GM04503 (cell line): Measurements from ENCODE around the gene VWA5B1.
"Not testable (repeated sequence)": the region's sequence is repeated elsewhere in the genome, so short reads cannot be mapped to it uniquely, and the experiment has no call there.

Experiments
- DNase-seq: peaks from one replicate; pipeline ENCODE4 v3.0.0-alpha.2; 2012; ENCODE audit warnings: low read depth

VWA5B1 gene

DNA sequence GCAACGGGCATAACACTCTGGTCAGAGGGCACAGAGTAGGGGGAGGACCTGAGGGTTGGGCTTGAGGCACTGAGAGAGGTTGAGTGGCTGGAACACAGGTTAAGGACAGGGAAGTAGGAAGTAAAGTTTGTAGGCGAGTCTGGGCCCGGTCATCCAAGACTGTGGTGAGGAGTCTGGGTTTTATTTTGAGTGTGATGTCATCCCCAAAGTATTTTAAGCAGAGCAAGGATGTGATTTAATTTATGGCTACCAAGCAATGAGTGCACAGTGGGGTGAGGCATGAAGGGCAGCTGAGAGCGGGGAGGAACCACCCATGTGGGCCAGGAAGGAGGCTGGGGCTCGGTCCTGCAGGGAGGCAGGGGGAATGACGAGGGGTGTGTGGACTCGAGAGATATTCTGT is 11.2 kb upstream of the VWA5B1 start:
- DNase-seq = peak; percentile 17

DNA sequence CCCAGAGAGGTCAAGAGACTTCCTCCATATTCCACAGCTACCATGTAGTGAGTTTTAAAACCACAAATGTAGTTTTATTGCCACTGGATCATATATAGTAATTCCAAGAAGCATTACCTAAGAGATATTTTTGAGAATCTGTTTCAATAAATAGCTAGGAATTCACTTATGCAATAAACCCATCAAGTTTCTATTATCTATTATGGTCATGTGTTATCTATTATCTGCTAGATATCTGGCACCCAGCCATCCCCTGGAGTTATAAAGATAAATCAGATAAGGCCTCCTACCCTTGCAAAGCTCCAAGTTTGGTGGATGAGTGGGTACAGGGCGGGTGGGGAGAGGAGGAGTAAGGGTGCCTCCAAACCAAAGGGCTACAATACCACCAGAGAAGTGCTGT is 10.3 kb upstream of the VWA5B1 start:
- DNase-seq = no peak

DNA sequence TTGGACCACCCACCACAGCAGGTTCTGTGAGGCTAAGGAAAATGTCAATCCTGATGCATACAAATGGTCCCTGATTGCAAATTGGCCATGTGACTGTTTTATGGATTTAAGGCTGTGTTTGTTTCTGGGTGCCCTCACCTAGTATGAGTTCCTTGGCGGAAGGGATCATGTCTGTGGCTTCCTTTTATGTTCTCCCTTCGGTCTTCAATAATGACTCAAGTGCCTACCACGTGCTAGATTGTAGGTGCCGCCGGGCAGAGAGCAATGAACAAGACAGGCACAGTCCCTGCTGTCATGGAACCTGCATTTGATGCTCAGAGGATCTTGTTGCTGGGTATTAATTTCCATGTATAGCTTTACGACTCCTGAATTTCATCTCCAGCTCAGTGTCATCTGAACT is 9.8 kb upstream of the VWA5B1 start:
- no peak for DNase-seq

DNA sequence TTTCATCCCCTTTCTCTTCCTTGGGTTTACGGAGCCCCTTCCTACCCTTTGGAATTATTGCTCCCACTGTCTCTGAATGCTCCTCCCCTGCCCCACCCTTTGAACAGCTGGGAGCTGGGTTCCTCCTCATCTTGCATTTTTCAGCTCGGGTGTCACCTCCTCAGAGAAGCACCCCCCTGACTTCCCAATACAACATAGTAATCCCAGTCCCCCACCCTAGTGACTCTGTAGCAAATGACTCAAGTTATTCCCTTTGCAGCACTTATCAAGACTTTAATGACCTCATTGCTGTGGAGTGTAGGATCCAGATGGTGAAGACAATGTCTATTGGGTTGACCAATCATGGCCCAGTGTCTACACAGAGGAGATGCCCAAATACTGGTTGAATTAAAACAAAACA is 8.9 kb upstream of the VWA5B1 start:
- peak; percentile 34 for DNase-seq

DNA sequence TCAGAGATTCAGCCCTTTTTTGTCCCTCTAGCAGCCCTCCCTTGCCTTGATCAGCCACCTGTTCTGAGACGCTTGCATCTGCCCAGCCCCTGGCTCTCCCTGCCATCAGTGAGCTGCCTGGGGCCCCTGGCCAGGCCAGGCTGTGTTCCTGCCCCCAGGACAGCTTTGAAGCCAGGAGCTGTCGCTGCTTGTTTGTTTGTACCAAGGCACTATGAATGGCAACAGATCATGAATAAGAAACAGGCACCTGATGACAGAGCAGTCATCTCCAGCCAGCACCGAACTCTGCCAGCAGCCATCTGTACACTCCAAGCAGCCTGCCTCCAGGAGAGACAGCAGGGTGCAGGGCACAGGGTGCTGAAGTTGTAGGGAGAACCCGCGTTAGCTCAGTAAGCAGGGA is 8.1 kb upstream of the VWA5B1 start:
- no peak for DNase-seq

DNA sequence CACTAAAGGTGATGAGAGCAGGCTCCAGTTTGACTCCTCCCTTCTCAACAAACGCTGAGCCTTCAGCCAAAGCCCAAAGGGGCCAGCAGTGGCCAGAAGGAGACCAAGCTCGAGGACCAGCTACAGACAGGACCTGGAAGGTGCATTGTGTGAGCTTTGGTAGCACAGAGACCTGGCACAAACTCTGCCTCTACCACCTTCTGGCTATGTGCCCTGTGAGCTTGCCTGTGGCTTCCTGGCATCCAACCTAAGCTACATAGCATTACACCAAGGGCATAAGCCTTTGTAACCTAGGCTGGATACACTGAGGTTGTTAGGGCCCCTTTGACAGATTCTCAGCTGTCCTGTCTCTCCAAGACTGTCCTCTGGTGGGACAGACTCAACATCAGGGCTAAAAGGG is 6.6 kb upstream of the VWA5B1 start:
- no peak for DNase-seq

DNA sequence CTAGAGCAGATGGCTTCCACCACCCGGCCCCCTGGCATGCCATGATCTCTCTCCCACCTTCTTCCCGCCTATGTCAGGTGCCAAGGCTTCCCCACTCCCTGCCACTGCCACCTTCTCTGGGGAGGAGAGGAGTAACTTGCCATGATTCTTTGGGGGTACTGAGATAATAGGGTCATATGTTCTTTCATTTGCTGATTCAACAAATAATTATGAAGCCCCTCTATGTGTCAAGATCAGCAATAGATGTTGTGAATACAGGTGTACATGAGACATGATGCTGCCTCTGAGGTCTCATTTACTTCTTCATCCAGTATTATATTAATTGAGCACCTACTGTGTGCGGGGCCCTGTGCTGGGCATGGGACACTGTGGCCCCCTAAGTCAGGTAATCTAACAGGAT is 6.0 kb upstream of the VWA5B1 start:
- no peak for DNase-seq

DNA sequence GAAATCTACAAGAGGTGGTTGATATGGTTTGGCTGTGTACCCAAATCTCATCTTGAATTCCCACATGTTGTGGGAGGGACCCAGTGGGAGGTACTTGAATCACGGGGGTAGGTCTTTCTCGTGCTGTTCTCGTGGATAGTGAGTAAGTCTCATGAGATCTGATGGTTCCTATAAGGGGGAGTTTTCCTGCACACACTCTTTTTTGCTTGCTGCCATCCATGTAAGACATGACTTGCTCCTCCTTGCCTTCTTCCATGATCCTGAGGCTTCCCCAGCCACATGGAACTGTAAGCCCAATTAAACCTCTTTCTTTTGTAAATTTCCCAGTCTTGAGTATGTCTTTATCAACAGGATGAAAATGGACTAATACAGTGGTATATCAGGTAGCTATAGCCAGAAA is 5.2 kb upstream of the VWA5B1 start:
- DNase-seq = no peak

DNA sequence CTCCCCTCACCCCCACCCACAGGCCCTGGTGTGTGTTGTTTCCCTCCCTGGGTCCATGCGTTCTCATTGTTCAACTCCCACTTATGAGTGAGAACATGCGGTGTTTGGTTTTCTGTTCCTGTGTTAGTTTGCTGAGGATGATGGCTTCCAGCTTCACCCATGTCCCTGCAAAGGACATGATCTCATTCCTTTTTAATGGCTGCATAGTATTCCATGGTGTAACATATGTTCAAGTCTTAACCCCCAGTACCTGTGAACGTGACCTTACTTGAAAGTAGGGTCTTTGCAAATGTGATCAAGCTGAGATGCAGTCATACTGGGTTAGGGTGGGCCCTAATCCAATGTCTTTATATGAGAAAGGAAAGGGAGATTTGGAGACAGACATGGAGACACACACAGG is 3.0 kb upstream of the VWA5B1 start:
- DNase-seq = not testable (repeated sequence)

DNA sequence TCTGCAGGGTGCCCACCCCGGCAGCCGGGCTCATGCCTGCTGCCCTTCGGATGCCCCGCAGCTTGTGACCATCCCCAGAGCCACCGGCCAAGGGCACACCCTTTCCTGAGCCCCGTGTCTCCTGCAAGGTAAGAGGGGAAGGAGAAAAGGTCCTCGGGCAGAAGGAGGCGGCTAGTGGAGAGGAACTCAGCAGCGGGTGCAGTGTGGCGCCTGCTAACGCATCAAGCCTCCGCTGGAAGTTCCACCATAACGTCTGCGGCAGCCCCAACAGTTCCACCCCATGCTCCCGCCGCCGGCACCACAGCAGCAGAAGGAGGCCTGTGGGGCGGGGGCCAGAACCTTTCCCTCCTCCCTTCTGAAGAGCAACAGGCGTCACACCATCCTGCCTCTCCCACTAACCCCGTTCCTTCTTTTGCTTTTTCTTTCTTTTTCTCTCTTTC is 990 bp downstream of the VWA5B1 start:
- DNase-seq = no peak

DNA sequence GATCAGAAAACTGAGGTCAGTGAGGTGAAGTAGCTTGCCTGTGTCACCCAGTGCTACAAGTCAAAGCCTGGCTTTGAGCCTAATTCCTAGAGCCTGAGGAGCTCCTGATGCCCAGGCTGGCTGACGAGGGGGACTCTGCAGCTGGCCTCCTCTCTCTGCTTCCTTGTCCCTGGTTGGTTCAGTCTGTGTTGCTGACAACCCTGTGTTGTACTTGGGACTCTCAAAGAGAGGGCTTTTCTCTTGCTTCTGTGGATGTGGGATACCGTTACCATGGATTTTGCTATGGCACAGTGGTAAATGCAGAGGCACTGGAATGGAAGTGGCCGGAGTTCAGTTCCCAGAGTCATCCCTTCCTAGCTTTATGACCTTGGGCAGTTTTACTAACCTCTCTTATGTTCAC is 8.0 kb downstream of the VWA5B1 start:
- no peak for DNase-seq

DNA sequence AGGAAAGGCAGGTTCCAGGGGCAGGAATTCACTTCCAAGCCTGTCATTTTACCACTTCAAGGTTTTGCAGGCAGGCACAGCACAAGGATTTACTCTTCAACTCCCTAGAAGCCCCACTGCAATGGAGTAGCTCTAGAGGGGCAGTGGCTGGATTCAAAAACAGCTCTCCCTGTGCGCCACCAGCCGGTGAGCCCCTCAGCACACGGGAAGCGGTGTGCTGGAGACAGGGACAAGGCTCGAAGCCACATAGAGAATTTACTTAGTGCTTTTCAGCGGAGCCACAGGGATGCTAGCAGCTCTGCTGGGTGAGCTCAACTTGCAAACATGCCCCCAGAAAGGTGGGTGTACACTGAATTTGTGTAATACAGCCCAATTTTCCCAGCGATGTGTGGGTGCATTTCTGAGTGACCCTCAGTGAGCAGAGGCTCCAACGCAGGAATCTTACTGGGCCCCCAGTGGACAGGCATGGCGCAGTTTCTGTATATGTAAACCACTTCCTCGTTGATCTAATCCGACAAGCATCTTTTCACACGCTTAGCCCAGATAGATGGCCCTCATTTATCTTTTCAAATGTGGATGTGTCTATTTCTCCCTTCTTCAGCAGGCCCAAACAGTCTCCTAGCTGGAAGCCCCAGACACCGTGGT is 10.9 kb downstream of the VWA5B1 start:
- no peak for DNase-seq

DNA sequence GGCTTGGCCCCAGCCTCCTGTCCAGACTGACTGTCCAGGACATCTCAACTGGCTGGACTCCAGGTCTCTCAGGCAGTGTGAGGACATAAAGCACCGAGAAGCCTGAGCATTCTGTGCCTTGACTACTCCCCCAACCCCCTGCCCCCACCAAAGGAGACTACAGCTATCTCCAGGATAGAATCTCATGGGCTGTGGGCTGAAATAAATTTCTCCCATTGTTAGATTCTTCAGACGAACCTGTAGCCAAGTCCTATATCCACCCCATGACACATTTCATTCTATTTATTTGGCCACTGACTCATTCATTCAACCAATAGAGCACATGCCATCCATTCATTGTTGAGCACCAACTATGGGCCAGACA is 11.4 kb downstream of the VWA5B1 start:
- DNase-seq = no peak

DNA sequence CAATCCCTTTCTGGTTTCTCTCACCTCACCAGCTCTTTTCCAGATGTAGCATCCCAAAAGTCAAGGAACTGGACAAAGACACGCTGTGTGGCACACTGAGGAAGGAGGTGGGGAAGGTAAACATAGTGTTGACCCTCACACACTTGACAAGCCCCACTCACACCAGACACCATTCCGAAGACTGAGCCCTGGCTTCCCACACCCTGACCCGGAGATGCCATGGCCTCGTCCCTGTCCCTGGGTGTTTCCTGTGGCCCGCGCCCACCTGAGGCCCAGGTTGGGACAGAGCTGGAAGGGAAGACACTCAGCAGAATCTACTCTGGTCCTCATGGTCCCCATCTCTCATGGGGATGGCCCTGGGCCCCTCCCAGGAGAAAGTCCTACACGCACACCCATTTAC is 16.4 kb downstream of the VWA5B1 start:
- DNase-seq = no peak

DNA sequence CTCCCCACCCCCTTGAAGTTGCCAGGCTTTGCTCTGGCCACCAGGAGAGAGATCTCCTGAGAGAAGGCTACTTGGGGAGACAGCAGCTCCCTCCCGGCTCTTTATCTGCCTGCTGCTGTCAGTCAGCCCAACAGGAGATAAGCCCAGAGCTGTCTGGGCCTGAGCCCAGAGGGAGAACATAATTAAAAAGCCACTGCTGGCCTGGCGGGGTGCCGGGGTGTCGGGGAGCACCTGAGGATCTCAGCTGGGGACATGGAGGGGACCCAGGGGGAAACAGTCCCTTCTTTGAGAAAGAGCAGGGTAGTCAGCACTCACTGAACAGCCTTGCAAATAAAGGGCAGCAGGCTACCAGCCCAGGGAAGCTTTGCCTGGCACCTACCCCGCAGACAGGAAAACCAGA is 17.9 kb downstream of the VWA5B1 start:
- DNase-seq = no peak

DNA sequence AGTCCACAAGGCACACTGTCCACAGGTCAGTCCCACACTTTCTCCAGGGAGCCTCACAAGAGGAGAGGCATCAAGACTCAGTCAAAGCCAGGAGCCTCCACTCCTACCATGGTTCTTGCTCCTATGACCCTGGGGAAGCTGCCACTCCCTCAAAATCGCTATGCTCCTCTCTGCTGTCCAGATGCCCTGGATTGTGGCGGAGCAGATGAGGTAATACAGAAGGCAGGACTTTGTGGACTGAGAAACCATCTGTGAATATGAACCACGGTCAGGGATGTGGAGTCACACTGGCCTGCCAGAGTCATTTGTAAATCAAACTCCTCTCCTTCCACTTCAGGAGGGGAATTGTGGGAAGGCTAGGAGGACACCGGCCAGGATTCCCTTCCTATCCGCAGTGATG is 20.6 kb downstream of the VWA5B1 start:
- no peak for DNase-seq

DNA sequence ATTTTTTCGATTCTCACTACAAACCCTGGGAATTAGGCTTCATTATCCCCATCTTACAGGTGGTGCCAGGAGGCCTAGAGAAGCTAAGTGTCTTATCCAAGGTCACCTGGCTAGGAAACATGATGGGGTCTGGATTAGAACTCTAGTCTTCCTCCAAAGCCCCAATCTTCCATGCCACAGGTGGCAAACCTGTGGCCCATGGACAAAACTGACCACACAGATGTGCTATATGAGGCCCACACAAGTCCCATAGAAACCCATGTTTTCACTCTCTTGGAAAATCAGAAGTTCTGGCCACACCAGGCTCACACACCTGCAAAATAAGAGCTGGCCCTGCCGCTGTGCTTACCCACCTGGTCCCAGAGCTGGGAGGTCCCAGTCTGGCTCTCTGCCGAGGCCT is 21.6 kb downstream of the VWA5B1 start:
- DNase-seq = no peak

DNA sequence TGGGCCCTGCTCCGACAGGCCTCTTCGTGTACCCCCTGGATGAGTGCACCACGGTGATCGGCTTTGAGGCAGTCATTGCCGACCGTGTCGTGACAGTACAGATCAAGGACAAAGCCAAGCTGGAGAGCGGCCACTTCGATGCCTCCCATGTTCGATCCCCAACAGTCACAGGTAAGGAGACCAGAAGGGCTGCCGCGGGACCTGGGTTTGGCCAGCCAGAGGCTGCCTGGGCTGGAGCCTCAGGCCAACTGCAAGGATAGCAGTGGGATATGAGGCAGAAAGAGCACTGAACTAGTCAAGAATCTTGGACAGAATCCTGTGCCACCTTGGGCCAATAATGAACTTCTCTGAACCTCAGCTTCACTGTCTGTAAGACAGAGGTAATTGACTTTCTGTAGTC is 22.1 kb downstream of the VWA5B1 start:
- no peak for DNase-seq

DNA sequence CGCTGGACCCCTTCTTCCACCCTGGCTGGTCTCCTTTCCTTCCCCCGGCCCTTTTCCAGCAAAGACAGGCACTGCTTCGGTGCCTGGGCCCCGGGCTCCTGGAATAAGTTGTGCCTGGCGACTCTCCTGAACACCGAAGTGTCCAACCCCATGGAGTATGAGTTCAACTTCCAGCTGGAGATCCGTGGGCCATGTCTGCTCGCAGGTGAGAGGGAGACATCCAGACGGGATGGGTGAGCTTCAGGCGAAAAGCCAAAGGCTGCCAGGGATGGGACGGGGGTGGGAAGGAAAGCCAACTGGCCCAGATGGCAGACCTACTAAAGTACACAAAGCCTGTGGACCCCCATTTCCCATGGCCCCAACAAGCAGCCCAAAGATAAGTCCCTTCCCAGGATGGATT is 26.8 kb downstream of the VWA5B1 start:
- no peak for DNase-seq

DNA sequence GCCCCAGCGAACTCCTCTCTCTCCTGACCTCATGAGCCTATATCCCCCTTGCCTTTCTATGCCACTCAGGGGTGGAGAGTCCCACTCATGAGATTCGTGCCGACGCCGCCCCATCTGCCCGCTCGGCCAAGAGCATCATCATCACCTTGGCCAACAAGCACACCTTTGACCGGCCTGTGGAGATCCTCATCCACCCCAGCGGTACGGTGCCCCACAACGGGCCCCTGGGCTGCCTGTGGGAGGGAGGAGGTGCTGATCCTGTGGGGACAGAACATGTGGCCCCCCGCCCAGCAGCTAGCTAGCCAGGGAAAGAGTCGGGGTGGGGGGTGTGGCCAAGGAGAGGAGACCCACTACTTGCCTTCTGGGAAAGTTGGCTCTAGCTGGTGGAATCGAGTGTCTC is 27.8 kb downstream of the VWA5B1 start:
- no peak for DNase-seq

DNA sequence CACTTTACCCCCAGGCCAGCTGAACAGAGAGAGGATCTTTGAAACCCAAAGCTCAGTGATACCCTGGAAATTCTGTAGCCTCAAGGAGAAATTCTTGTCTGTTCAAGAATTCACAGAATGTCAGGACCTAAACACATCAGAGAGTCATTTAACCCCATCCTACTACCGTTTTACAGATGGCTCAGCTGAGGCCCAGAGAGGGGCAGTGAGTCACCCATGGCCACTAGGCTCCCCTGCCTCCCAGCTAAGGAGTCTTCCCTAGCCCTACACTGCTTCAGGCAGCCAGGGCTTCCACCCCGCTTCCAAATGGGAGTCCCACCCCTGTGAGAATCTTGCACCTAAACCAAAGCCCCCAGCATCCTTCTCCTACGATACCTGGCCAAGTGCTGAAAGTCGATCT is 28.3 kb downstream of the VWA5B1 start:
- no peak for DNase-seq

DNA sequence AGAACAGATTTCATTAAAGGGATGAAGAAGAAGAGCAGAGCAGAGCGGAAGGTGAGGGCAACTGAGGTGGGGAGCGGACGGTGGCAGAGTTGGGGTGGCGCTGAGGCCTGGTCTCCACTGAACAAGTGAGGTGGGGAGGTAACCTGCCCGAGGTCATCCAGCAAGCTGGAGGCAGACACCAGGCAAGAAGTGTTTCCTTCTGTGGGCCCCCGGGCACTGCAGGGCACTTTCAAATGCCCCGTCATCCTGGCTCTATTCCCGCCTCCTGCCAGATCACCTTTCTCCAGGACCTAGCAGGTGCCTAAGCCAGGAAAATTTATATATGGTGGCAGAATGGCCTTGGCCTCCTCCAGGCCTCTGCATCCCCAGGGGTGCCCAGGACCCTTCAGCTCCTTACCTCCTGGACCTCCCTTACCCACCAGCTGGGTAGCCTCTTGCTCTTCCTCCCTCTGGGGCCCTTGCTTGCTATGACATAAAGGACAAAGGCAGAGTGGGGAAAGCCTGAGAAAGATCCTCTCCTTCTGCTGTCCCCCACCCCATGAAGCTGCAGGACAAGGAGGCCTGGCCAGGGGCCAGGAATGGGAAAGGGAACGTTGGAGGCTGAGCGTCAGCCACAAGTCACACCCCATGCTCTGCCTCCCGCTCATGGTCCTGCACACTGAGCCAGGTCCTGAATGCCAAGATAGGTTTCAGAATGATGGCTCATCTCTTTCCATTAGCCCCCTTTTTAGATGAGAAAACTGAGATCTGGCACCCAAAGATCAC is 29.0 kb downstream of the VWA5B1 start:
- no peak for DNase-seq

DNA sequence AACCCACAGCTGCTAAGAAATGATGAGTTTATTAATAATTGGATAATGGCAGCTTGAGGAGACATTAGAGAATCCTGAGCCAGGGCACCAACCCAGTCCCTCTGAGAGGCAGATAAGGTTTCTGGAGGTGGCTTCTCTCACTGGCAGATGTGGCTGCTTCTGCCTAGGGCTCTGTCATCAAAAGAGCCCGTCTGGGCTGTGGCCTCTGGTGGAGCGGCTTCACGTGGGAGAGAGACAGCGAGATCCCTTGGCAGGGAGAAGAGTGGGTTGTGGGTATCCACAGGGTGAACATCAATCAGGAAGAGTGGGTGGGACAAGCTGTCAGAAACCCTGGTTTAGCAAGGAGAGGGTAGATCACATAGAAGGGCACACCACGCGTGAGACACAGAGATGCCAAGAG is 30.0 kb downstream of the VWA5B1 start:
- DNase-seq = no peak

DNA sequence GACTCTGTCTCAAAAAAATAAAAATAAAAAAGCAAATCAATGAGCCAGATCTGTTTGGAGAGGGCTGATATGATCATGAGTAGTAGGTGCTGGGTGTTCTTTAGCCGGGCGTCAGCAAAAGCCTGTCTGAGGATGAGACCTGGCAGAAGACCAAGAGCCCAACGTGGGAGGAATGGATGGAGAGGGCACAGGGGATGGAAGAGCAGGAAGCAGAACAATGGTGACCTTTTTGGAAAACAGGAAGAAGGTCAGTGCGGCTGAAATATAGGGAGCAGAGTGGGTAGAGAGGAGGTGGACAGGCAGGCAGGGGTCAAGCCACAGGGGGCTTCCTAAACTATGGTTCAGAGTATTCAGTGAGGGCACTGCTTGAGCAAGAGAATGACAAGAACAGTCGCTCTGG is 30.9 kb downstream of the VWA5B1 start:
- no peak for DNase-seq
